Testis (tissue), 2 donors: ENCODE measurements around the gene TAF5L.

Experiments
- POLR2A ChIP-seq: fragments of 450-650 bp; IDR thresholded peaks from one replicate; pipeline ENCODE4 v1.6.1; 2017; ENCODE audit warnings: antibody characterized with exemption, mild to moderate bottlenecking, moderate library complexity
- TF ChIP-seq, protein P1 (sequence below), 3 experiments: fragments of 450-650 bp in 2 of 3; fragments of 200-600 bp in 1 of 3; sonication (generic) in 1 of 3; IDR thresholded peaks; one replicate each; pipeline ENCODE4 v1.5.1; 2016 to 2019; ENCODE audit warnings: antibody characterized with exemption in 3 of 3, mild to moderate bottlenecking in 2 of 3, moderate library complexity in 1 of 3

DNA sequence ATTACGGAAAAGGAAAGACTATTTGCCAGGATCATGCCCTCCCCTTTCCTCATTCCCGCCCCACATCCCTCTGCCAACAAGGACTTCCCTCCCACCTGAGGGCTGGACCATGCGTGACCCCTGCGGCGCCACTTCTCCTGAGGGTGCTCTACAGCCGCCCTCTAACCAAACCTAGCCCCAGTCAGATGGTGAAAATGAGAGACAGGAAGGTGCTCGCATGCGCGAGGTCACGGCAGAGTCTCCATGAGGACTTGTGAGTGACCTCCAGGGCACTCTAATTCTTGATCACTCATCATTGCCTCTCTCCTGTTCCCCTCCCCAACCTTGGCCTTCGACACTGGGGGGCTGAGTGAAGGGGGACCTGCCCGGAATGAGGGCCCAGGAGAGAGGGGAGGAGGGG, 32.1 kb downstream of the TAF5L start:
- no peak for TF ChIP-seq POLR2A
- TF ChIP-seq, protein P1, sequence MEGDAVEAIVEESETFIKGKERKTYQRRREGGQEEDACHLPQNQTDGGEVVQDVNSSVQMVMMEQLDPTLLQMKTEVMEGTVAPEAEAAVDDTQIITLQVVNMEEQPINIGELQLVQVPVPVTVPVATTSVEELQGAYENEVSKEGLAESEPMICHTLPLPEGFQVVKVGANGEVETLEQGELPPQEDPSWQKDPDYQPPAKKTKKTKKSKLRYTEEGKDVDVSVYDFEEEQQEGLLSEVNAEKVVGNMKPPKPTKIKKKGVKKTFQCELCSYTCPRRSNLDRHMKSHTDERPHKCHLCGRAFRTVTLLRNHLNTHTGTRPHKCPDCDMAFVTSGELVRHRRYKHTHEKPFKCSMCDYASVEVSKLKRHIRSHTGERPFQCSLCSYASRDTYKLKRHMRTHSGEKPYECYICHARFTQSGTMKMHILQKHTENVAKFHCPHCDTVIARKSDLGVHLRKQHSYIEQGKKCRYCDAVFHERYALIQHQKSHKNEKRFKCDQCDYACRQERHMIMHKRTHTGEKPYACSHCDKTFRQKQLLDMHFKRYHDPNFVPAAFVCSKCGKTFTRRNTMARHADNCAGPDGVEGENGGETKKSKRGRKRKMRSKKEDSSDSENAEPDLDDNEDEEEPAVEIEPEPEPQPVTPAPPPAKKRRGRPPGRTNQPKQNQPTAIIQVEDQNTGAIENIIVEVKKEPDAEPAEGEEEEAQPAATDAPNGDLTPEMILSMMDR (IDR thresholded peaks at IDR 0.05): no peak
